Limb (tissue), 2 donors: ENCODE measurements around the gene SNAI1.

ENCODE experiments used
- DNase-seq, 2 donors: peaks; one replicate each; pipeline ENCODE4 v3.0.0-alpha.2; 2016; ENCODE audit errors: extremely low spot score in 2 of 2

Gene SNAI1

GRCh38 chr20:50012282-50013263, 29.8 kb downstream of the SNAI1 start:
- DNase-seq: no peak

GRCh38 chr20:50013976-50014375, 31.2 kb downstream of the SNAI1 start:
- no peak for DNase-seq

GRCh38 chr20:50014570-50015562, 32.1 kb downstream of the SNAI1 start:
- peak; percentile 73 to 80 for DNase-seq

DNA sequence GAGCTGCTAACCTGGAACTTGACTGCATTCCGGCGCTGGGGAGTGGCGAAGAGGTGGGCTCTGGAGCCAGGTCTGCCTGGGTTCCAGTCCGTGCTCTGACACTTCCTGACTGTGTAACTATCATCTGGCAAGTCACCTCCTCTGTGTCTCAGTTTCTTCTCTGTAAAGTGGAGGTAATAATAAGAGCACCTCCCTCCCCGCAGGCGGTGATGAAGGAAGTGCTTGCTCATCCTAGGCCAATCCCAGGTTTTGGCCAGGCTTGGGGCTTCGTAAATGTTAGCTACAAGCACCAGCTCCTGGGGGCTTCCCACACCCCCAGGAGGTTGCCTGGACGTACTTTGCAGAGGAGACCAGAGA, 32.8 kb downstream of the SNAI1 start:
- no peak for DNase-seq

- DNase-seq: no peak
Measured at GRCh38 chr20:50015993-50016770, 33.4 kb downstream of the SNAI1 start.

GRCh38 chr20:50017160-50017559, 34.4 kb downstream of the SNAI1 start:
- DNase-seq: no peak

DNA sequence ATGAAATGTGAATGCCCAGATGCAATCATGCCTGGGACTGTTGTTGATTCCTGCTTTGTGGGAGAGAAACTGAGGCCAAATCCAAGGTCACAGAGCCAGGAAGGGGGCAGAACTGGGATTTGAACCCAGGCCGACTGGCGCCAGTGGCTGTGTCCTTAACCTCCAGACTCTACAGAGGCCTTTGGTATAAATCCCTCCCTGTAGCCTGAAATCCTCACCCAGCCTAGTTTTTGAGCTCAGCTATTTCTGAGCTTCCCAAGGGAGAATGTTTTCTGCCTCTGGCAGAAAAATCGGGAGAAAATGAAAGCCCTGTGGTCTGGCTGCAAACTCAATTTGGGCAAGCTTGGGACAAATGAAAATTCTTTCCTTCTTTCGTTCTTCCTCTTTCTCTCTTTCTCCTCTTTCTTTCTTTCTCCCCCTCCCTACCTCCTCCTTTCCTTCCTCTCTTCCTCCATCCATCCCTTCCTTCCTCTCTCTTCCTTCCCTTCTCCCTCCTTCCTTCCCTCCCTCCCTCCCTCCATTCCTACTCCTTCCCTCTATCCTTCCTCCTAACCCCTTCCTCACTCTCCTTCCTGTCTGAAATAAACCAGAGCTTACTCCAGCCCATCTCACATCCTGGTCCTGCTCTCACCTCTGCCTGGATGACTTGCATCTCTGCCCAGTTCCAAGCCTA, 34.9 kb downstream of the SNAI1 start:
- no peak for DNase-seq

- no peak for DNase-seq
Measured at GRCh38 chr20:50019466-50020256, 36.9 kb downstream of the SNAI1 start.

- DNase-seq: no peak
Measured at GRCh38 chr20:50020288-50020687, 37.5 kb downstream of the SNAI1 start.

DNA sequence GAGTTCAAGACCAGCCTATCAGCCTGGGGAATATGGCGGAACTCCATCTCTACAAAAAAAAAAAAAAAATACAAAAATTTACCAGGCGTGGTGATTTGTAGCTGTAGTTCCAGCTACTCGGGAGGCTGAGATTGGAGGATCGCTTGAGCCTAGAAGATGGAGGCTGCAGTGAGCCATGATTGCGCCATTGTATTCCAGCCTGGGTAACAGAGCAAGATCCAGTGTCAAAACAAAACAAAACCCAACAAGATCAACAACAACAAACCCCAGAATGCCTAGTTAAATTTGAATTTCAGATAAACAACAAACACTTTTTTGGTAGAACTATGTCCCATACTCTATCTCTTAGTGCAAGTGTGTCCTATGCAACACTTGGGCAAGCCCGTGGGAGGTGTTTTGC, 39.9 kb downstream of the SNAI1 start:
- no peak for DNase-seq

DNA sequence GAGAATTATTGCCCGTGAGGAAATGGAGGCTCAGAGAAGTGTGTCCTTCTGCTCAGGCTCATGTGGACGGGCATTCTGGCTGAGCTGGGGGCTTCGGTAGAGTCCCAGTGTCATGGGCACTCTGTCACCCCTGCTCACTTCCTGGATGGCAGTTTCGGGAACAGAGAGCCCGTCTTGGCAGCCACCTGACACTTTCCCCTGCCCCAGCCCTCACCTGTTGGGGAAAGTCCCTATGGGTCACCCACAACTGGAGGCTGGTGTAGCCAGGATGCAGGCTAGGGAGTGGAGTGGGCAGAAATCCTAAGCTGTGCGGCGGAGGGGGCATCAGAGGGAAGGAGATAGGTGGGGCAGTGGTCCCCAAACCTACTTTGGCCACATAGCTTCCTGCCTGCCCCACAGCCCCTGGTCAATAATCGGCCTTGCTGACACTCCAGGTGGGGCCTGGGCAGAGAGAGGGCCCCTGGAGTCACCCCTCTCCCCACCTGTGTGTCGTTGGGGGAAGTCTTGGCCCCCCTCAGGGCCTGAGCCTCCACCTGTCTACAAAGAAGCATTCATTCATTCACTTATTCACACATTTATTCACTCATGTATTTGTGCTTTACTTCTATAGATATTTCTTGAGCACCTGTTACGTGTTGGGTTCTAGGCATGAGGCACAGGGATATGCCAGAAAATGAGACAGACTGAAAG, 40.5 kb downstream of the SNAI1 start:
- no peak for DNase-seq

DNA sequence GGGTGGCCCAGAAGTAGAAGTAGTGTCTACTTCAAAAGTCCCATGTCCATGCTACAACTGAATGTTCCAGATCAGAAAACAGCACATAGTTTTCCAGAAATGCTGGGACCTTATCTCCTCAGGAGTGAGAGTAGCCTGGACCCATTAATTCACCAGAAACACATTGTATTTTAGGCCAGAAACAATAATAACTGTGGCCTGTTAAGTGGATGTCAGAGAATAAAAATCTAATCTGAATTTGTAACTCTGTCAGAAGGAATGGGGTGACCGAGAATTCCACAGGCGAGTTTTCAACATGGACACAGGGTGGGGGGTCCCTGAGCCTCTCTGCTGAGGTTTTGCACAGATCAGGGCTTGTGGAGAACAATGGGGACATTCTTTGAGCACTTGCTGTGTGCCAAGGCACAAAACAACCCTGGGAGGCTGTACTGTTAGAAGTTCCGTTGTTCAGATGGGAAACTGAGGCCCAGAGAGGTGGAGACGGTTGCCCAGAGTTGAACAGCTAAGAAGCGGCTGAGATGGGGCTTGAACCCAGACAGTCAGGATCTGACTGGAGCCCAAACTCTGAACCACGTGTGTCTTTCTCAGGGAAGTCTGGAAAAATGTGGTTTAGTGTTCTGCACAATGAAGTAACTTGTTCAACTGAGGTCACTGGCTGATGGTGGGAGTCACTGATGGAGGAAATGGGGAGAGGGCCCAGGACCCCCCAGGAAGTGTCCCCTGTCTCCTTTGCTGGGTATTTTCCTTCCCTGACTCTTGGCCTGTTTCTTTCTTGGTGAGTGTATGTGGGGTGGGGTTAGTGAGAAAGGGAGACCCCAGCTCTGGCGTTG, 44.2 kb downstream of the SNAI1 start:
- no peak for DNase-seq

DNA sequence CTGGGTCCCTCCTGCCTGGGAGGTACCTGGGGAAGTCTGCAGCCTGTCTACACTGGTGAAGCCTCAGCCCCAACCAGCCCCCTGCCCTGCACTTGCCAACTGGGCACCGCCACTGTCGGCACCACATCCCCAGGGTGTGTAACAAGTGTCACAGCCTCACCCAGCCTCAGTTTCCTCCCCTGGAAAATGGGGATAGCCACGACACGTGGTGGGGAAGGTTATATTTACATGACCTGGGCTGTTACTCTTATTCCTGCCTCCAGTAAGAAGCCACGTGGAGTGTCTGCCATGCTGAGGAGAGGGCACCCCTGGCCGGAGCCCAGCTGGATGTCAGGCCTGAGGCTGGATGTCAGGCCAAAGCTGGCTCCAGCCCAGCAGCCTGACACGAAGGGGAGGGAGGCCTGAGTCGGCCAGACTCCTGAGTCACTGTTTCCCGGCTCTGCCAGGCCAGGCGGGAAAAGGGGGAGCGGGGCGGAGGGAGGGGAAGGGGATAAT, 44.9 kb downstream of the SNAI1 start:
- DNase-seq: peak in 1 of 2 donors; percentile 61

DNA sequence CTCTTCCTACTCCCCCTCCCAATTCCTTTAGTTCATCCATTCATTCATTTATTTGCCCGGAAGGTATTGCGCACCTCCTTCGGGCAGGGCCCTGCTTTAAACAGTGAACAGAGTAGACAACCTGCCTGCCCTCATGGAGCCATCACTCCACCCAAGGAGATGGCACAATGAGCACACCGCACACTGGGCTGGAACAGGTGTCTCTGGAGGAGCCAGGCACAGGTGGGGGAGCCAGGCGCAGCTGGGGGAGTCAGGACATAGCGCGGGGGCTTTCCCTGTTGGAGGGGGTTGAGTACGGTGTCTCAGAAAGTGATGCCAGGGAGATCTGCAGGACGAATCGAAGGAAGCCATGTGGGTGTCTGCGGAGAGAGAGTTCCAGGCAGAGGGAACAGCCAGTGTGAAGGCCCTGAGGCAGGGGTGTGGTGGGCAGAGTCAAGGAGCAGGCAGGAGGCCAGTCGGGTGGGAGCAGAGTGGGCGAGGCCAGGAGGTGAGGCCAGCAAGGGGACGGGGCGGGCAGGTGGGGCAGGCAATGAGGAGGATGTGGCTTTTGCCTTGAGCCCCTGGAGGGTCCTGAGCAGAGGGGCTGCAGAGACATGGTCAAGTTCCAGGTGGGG, 46.4 kb downstream of the SNAI1 start:
- no peak for DNase-seq

DNA sequence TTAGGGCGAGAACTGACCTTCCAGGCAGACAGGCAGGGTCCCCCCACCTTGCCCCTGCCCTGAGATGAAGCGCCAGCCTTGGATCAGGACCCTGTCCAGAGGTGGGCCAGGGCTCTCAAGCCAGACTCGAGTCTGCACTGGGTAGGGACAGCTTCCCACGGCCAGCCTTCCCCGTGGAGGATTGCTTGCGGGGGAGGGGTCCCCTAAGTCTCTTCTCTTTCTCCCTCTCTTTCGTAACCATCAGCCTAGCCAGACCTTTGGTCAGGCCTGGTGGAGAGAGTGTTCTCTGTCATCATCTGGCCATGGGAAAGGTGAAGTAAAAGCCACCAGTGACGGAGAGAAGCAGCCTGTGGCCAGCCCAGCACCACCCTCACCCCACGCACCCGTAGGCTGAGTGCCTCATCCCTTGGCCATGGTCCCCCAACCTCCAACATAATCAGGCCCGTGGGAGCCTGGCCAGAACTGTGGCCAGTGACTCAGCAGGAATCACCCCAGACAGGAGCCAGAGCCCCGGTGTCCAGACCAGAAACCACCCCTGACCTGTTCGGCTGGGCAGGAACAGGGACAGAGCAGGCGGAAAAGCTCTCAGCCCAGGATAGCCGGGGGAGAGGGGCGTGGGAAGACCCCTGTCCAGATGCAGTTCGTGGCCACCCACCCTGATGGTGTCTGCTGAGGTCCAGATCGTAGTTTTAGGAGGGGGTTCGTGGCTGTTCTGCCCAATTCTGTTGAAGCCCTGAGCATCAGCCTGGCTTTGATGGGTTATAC, 47.1 kb downstream of the SNAI1 start:
- DNase-seq: no peak

DNA sequence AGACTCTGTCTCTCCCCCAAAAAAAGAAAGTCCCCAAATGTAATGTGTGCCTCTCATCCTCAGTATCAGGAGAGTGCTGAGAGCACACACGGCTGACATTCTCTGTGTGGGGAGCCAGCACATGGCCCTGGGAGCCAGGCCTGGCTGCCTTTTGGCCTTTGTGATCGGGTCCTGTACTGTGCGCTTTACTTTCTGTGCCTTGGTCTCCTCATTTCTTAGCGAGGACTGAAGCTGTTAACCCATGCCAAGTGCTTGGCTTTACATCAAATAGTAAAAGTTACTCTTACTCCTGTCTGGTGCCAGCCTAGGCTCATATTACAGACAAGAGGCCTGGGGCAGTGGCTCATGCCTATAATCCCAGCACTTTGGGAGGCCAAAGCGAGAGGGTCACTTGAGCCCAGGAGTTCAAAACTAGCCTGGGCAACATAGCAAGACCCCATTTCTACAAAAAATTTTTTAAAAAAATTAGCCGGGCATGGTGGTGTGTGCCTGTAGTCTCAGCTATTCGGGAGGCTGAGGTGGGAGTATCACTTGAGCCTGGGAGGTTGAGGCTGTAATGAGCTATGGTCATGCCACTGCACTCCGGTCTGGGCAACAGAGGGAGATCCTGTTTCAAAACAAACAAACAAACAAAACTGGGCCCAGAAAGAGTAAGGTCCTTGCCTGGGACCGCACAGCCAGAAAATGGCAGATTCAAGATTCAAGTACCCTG, 50.3 kb downstream of the SNAI1 start:
- no peak for DNase-seq
